ENCODE data around the gene ERBB4. TPM values are rescaled to one million over a fixed set of nuclear protein-coding genes. Genes with fewer than 3 reads are reported as not detected.

Gene ERBB4
- polyA plus RNA-seq, 2 of the 4 experiments (the other 2 are of a cell fraction), result not detected

DNA sequence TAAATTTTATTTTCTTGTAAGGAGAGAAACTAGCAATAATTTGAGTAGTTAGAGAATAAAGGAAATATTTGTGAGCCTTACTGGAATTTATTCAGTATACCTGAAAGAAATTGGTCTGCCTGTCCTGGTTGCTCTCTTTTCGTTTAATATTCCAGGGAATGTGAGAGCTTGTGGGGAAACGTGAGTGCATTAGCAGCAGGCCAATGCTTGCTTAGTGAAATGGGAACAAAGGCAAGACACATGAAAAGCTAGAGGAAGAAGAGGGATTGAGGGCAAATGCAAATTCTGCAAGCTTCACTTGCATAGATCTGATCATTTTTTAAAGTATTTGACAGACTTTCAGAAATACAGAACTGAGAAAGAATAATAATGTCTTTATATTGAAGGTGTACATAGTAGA is 111.0 kb downstream of the ERBB4 start:
- ATAC-seq, result no peak
- no peak overlapping the region for H3K27ac ChIP-seq

DNA sequence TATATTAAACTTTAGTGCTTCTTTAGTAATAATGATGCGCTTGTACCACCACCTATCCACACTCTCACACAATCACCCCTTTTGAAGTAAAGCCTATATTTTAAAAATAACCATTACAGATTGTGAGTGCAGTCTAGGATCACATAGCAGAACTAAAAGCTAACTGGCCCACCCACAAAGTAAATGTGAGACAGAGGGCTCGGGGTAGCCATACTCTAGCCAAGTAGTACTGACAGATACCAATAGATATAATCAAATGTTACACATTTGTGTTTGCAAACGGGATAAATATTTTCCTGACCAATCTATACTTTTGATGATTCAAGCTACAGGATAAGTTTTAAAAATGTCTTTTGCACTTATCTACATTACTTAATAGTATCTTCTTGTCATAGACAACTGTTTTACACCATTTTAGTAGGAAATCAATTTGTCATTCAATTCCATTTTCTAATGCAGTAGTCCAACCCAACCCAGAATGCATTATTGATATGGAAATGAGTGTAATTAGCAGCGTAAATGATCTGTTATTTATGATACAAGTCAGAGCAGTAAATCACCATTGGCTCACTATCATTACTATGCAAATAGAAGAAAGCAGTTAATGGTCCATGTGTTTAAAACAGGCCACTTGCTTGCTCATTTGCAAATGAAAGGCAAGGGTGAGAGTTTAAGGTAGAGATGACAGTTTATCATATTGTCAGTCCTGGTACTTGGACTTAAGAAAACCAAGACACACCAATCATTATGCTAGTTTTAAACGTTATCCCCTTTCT is 111.8 kb downstream of the ERBB4 start:
- DNase-seq (ENCODE audit: low read depth in 1 of 2, low spot score in 1 of 2) (no peak), FAIRE-seq (no peak), ATAC-seq (no peak)
- ChIA-PET POLR2A (no interaction called here), CTCF (no interaction called here)
- TF ChIP-seq PHF8 (IDR thresholded peaks at IDR 0.05; ENCODE audit: borderline replicate concordance, low read depth) (no peak), HOXA7 (CRISPR knock-in tag; IDR thresholded peaks at IDR 0.05) (no peak), HOXB13 (CRISPR knock-in tag; IDR thresholded peaks at IDR 0.05; ENCODE audit: low read depth) (no peak), CBX2 (IDR thresholded peaks at IDR 0.05; ENCODE audit: borderline replicate concordance, low read depth) (no peak), ZFP36 (IDR thresholded peaks at IDR 0.05; ENCODE audit: borderline replicate concordance, partially characterized antibody) (no peak), RARB (CRISPR knock-in tag; IDR thresholded peaks at IDR 0.05) (no peak), POLR2A (IDR thresholded peaks at IDR 0.05; ENCODE audit: low read length) (no peak), CHD4 (IDR thresholded peaks at IDR 0.05; ENCODE audit: borderline replicate concordance) (no peak), RAD21 (conservative IDR thresholded peaks at IDR 0.05 in 1 of 2, IDR thresholded peaks at IDR 0.05 in 1 of 2) (no peak), NPAS2 (CRISPR knock-in tag; IDR thresholded peaks at IDR 0.05; ENCODE audit: borderline replicate concordance) (no peak), MYC (IDR thresholded peaks at IDR 0.05; ENCODE audit: borderline replicate concordance, low read length) (no peak)
- TF ChIP-seq, protein P1, sequence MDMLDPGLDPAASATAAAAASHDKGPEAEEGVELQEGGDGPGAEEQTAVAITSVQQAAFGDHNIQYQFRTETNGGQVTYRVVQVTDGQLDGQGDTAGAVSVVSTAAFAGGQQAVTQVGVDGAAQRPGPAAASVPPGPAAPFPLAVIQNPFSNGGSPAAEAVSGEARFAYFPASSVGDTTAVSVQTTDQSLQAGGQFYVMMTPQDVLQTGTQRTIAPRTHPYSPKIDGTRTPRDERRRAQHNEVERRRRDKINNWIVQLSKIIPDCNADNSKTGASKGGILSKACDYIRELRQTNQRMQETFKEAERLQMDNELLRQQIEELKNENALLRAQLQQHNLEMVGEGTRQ (IDR thresholded peaks at IDR 0.05), result no peak
- TF ChIP-seq, protein P2, sequence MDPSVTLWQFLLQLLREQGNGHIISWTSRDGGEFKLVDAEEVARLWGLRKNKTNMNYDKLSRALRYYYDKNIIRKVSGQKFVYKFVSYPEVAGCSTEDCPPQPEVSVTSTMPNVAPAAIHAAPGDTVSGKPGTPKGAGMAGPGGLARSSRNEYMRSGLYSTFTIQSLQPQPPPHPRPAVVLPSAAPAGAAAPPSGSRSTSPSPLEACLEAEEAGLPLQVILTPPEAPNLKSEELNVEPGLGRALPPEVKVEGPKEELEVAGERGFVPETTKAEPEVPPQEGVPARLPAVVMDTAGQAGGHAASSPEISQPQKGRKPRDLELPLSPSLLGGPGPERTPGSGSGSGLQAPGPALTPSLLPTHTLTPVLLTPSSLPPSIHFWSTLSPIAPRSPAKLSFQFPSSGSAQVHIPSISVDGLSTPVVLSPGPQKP (IDR thresholded peaks at IDR 0.05; ENCODE audit: low read depth, low read length), result no peak
- TF ChIP-seq, protein P3, sequence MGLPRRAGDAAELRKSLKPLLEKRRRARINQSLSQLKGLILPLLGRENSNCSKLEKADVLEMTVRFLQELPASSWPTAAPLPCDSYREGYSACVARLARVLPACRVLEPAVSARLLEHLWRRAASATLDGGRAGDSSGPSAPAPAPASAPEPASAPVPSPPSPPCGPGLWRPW (IDR thresholded peaks at IDR 0.05), result no peak
- TF ChIP-seq, protein P4, sequence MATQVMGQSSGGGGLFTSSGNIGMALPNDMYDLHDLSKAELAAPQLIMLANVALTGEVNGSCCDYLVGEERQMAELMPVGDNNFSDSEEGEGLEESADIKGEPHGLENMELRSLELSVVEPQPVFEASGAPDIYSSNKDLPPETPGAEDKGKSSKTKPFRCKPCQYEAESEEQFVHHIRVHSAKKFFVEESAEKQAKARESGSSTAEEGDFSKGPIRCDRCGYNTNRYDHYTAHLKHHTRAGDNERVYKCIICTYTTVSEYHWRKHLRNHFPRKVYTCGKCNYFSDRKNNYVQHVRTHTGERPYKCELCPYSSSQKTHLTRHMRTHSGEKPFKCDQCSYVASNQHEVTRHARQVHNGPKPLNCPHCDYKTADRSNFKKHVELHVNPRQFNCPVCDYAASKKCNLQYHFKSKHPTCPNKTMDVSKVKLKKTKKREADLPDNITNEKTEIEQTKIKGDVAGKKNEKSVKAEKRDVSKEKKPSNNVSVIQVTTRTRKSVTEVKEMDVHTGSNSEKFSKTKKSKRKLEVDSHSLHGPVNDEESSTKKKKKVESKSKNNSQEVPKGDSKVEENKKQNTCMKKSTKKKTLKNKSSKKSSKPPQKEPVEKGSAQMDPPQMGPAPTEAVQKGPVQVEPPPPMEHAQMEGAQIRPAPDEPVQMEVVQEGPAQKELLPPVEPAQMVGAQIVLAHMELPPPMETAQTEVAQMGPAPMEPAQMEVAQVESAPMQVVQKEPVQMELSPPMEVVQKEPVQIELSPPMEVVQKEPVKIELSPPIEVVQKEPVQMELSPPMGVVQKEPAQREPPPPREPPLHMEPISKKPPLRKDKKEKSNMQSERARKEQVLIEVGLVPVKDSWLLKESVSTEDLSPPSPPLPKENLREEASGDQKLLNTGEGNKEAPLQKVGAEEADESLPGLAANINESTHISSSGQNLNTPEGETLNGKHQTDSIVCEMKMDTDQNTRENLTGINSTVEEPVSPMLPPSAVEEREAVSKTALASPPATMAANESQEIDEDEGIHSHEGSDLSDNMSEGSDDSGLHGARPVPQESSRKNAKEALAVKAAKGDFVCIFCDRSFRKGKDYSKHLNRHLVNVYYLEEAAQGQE (IDR thresholded peaks at IDR 0.05), result no peak
- TF ChIP-seq, protein P5, sequence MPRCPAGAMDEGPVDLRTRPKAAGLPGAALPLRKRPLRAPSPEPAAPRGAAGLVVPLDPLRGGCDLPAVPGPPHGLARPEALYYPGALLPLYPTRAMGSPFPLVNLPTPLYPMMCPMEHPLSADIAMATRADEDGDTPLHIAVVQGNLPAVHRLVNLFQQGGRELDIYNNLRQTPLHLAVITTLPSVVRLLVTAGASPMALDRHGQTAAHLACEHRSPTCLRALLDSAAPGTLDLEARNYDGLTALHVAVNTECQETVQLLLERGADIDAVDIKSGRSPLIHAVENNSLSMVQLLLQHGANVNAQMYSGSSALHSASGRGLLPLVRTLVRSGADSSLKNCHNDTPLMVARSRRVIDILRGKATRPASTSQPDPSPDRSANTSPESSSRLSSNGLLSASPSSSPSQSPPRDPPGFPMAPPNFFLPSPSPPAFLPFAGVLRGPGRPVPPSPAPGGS (IDR thresholded peaks at IDR 0.05), result no peak
- Histone ChIP-seq H3K27ac (no peak overlapping the region), H3K4me3 (no peak overlapping the region), H3K4me2 (no peak overlapping the region), H3K4me1 (no peaks in the 10 kb centered on the region), H3K9me3 (no peaks in the 10 kb centered on the region)
- WGBS (ENCODE audit: missing lambda C conversion rate), result 50% methylated on average over 5 of the region's 5 CpGs

More for the DNA sequence above, 111.0 kb downstream of the ERBB4 start:
- Histone ChIP-seq H3K4me2 (no peak overlapping the region), H3K4me3 (no peak overlapping the region), H3K9me3 (no peaks in the 10 kb centered on the region), H3K4me1 (no peaks in the 10 kb centered on the region)
- WGBS (ENCODE audit: missing lambda C conversion rate), result 43% methylated on average over 2 of the region's 2 CpGs
- DNase-seq (ENCODE audit: low read depth in 1 of 2, low spot score in 1 of 2) (no peak), FAIRE-seq (no peak)
- POLR2A ChIA-PET, result no interaction called here
- CTCF ChIA-PET, result no interaction called here
- TF ChIP-seq, protein P6, sequence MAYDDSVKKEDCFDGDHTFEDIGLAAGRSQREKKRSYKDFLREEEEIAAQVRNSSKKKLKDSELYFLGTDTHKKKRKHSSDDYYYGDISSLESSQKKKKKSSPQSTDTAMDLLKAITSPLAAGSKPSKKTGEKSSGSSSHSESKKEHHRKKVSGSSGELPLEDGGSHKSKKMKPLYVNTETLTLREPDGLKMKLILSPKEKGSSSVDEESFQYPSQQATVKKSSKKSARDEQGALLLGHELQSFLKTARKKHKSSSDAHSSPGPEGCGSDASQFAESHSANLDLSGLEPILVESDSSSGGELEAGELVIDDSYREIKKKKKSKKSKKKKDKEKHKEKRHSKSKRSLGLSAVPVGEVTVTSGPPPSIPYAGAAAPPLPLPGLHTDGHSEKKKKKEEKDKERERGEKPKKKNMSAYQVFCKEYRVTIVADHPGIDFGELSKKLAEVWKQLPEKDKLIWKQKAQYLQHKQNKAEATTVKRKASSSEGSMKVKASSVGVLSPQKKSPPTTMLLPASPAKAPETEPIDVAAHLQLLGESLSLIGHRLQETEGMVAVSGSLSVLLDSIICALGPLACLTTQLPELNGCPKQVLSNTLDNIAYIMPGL (CRISPR knock-in tag; IDR thresholded peaks at IDR 0.05; ENCODE audit: borderline replicate concordance), result no peak
- TF ChIP-seq RCOR1 (IDR thresholded peaks at IDR 0.05; ENCODE audit: low read depth, low read length) (no peak), BHLHE40 (IDR thresholded peaks at IDR 0.05; ENCODE audit: low read depth, low read length) (no peak), POLR2A (IDR thresholded peaks at IDR 0.05; ENCODE audit: low read length) (no peak), NFE2L2 (conservative IDR thresholded peaks at IDR 0.05; ENCODE audit: low read length) (no peak), NPAS2 (CRISPR knock-in tag; IDR thresholded peaks at IDR 0.05; ENCODE audit: borderline replicate concordance) (no peak), RARB (CRISPR knock-in tag; IDR thresholded peaks at IDR 0.05) (no peak), FOXS1 (CRISPR knock-in tag; IDR thresholded peaks at IDR 0.05) (no peak), MYC (IDR thresholded peaks at IDR 0.05; ENCODE audit: borderline replicate concordance, low read length) (no peak), JUN (IDR thresholded peaks at IDR 0.05) (no peak), HEYL (CRISPR knock-in tag; IDR thresholded peaks at IDR 0.05) (no peak), SMC3 (IDR thresholded peaks at IDR 0.05) (no peak)
- TF ChIP-seq, protein P7, sequence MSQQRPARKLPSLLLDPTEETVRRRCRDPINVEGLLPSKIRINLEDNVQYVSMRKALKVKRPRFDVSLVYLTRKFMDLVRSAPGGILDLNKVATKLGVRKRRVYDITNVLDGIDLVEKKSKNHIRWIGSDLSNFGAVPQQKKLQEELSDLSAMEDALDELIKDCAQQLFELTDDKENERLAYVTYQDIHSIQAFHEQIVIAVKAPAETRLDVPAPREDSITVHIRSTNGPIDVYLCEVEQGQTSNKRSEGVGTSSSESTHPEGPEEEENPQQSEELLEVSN (IDR thresholded peaks at IDR 0.05; ENCODE audit: borderline replicate concordance, low read depth), result no peak
